Measurements from ENCODE around the gene SMIM24. TPM values are rescaled to one million over a fixed set of nuclear protein-coding genes. Genes with fewer than 3 reads are reported as not detected.

SMIM24 gene
- total RNA-seq, 1 experiment from 2014 or later = 1.9 TPM

DNA sequence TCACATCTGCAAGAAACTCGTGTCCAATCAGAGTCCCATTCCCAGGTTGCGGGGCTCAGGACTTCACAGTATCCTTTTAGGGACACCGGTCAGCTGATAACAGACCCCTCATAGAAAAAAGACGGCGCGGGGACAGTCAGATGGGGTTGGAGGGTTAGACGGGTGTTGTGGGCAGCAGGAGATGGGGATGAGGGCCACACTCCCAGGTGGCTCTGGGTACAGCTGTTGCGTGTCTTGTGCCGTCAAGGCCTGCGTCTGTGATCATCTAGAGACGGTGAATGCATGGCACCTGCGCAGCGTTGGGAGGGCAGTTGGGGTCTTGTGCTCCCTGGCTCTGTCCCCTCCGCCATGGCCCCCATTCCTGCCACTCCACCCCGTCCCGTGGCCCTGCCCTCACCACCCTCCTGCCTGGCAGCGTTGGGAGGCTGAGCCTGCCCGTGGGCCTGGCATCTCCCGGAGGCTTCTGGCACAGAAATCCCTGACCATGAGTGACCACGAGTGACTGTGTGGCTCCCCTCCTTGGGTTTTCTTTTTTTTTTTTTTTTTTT is 44.7 kb upstream of the SMIM24 start:
- TF ChIP-seq, protein P1, sequence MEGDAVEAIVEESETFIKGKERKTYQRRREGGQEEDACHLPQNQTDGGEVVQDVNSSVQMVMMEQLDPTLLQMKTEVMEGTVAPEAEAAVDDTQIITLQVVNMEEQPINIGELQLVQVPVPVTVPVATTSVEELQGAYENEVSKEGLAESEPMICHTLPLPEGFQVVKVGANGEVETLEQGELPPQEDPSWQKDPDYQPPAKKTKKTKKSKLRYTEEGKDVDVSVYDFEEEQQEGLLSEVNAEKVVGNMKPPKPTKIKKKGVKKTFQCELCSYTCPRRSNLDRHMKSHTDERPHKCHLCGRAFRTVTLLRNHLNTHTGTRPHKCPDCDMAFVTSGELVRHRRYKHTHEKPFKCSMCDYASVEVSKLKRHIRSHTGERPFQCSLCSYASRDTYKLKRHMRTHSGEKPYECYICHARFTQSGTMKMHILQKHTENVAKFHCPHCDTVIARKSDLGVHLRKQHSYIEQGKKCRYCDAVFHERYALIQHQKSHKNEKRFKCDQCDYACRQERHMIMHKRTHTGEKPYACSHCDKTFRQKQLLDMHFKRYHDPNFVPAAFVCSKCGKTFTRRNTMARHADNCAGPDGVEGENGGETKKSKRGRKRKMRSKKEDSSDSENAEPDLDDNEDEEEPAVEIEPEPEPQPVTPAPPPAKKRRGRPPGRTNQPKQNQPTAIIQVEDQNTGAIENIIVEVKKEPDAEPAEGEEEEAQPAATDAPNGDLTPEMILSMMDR (conservative IDR thresholded peaks at IDR 0.05) = no peak
- Histone ChIP-seq H3K4ac (ENCODE audit: low read depth, low read length) (no peak overlapping the region), H4K8ac (replicated peaks; ENCODE audit: insufficient read length, low read depth, low read length) (no peak overlapping the region), H2BK15ac (ENCODE audit: low read depth, low read length) (no peak overlapping the region), H3K79me1 (ENCODE audit: insufficient read depth, low read depth, low read length, poor library complexity, severe bottlenecking) (no peaks in the 10 kb centered on the region), H2BK120ac (ENCODE audit: low read depth, low read length, poor library complexity, severe bottlenecking) (no peak overlapping the region), H2BK12ac (ENCODE audit: insufficient read length, low read depth, low read length) (no peak overlapping the region), H2AK5ac (ENCODE audit: insufficient read length, low read length) (no peak overlapping the region), H3K56ac (ENCODE audit: insufficient read length, low read depth, low read length) (no peak overlapping the region), H4K20me1 (ENCODE audit: control insufficient read depth, insufficient read depth, insufficient read length) (no peaks in the 10 kb centered on the region), H3K9me3 (ENCODE audit: control insufficient read depth, low read depth, low read length) (no peaks in the 10 kb centered on the region), H3K4me2 (ENCODE audit: insufficient read depth, insufficient read length, low read length) (no peak overlapping the region), H2AFZ (ENCODE audit: low read length) (no peak overlapping the region), H4K91ac (ENCODE audit: insufficient read length, low read depth, low read length) (no peak overlapping the region), H3K27me3 (ENCODE audit: insufficient read depth, low read length) (no peaks in the 10 kb centered on the region), H3K23me2 (ENCODE audit: insufficient read length, low read depth, low read length, poor library complexity, severe bottlenecking) (no peaks in the 10 kb centered on the region), H3K18ac (ENCODE audit: insufficient read length, low read depth, low read length) (no peak overlapping the region), H3K23ac (ENCODE audit: insufficient read length, low read depth, low read length) (no peak overlapping the region), H3T11ph (ENCODE audit: low read length) (no peak overlapping the region), H3K79me2 (ENCODE audit: insufficient read depth, low read length) (no peaks in the 10 kb centered on the region), H2BK20ac (ENCODE audit: low read depth, low read length, poor library complexity, severe bottlenecking) (no peak overlapping the region), H4K5ac (ENCODE audit: insufficient read length, low read depth, low read length) (no peak overlapping the region), H3K9ac (ENCODE audit: extremely low read depth, insufficient read length, low read length) (no peak overlapping the region), H2BK5ac (ENCODE audit: insufficient read length, low read length) (no peak overlapping the region), H3K14ac (ENCODE audit: insufficient read depth, low read length) (no peak overlapping the region), H3K4me1 (ENCODE audit: insufficient read depth, low read length) (no peaks in the 10 kb centered on the region), H3K27ac (ENCODE audit: insufficient read length, low read depth, low read length) (no peak overlapping the region)
- no peaks in the 10 kb centered on the region for H3K27me3 Mint-ChIP-seq (ENCODE audit: low read depth)
- H3K4me1 Mint-ChIP-seq = peaks cover 7 to 10% of the 10 kb centered on the region in 2 experiments
- H3K36me3 Mint-ChIP-seq (ENCODE audit: insufficient read depth in 1 of 3, low read depth in 3 of 3) = peaks cover 10 to 35% (median 33%) of the 10 kb centered on the region in 3 experiments
- H3K9me3 Mint-ChIP-seq = no peaks in the 10 kb centered on the region; a peak in 1 of 5 replicates
- H3K27ac Mint-ChIP-seq = peak overlapping the region; percentile 23 to 63 (median 62); a peak in 1 of 7 replicates
- no peak overlapping the region for H3K4me3 Mint-ChIP-seq
- DNase-seq = no peak
- no CpG with 5 or more reads among the region's 20 CpGs for WGBS (ENCODE audit: extremely low coverage, insufficient read length, low lambda C conversion rate)

Data from H9 (cell line).